ENCODE data around the gene C20orf173.

GRCh38 chr20:35556871-35557270 lies 27.4 kb upstream of the C20orf173 start:
- TF ChIP-seq CTCF (IDR thresholded peaks at IDR 0.05) (no peak), EZH2 (IDR thresholded peaks at IDR 0.05) (no peak)
